Neuron (in vitro differentiated cells): Measurements from ENCODE around the gene ZNF28.
"Not testable (repeated sequence)": the region's sequence is repeated elsewhere in the genome, so short reads cannot be mapped to it uniquely, and the experiment has no call there.

Source experiments
- H2AFZ ChIP-seq: one replicate; pipeline ENCODE4 v1.6.1; 2013; ENCODE audit warnings: low read depth, mild to moderate bottlenecking, inconsistent platforms, low read length, moderate library complexity
- H3K27me3 ChIP-seq: one replicate; pipeline ENCODE4 v1.6.1; 2013; ENCODE audit warnings: low read length; ENCODE audit not compliant: insufficient read depth
- H3K36me3 ChIP-seq: one replicate; pipeline ENCODE4 v1.6.1; 2013; ENCODE audit warnings: low read length; ENCODE audit not compliant: insufficient read depth
- H3K4me1 ChIP-seq: one replicate; pipeline ENCODE4 v1.6.1; 2013; ENCODE audit warnings: low read length; ENCODE audit not compliant: insufficient read depth
- H3K4me3 ChIP-seq: 2 replicates; pipeline ENCODE4 v1.5.1; 2013; ENCODE audit warnings: mild to moderate bottlenecking, low read length, moderate library complexity
- H3K9me3 ChIP-seq: one replicate; pipeline ENCODE4 v1.6.1; 2013; ENCODE audit warnings: low read length

ZNF28 gene

DNA sequence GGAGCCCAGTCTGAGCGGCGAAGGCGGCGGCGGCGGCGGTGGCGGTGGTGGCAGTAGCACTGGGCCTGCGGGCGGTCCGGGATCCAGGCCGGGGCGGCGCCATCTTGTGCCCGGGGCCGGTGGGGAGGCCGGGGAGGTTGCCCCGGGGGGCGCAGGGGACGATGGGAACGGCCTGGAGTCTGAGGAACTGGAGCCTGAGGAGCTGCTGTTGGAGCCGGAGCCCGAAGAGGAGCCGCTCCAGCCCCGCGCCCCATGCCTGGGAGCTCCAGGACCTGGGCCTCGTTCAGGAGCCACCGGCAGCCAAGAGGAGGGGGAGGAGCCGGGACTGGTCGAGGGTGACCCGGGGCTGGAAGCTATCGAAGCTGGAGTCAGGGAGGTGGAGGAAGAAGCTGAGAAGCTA, 11.6 kb downstream of the ZNF28 start:
- no peak overlapping the region for H3K4me3 ChIP-seq
- H3K9me3 ChIP-seq: peaks cover 32% of the 10 kb centered on the region
- no peak overlapping the region for H2AFZ ChIP-seq
- H3K27me3 ChIP-seq: no peaks in the 10 kb centered on the region
- H3K36me3 ChIP-seq: peaks cover 44% of the 10 kb centered on the region
- H3K4me1 ChIP-seq: no peaks in the 10 kb centered on the region

DNA sequence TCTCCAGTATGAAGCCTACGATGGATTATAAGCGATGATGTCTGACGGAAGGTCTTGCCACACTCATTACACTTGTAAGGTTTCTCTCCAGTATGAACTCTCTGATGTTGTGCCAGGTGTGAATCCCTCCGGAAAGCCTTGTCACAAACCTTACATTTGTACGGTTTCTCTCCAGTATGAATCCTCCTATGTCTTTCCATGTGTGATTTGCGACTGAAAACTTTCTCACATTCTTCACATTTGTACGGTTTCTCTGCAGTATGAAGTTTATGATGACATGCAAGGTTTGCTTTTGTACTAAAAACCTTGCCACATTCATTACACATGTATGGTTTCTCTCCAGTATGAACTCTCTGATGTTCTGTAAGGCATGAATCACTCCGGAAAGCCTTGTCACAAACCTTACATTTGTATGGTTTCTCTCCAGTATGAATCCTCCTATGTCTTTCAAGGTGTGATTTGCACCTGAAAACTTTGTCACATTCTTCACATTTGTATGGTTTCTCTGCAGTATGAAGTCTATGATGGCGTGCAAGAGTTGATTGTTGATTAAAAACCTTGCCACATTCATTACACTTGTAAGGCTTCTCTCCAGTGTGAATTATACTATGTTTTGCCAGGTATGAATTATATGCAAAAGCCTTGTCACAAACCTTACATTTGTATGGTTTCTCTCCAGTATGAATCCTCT, 21.3 kb downstream of the ZNF28 start:
- not testable (repeated sequence) for H3K4me1 ChIP-seq, H3K4me3 ChIP-seq, H2AFZ ChIP-seq, H3K27me3 ChIP-seq
- Histone ChIP-seq H3K9me3 (peaks cover 69% of the 10 kb centered on the region), H3K36me3 (peaks cover 52% of the 10 kb centered on the region)

DNA sequence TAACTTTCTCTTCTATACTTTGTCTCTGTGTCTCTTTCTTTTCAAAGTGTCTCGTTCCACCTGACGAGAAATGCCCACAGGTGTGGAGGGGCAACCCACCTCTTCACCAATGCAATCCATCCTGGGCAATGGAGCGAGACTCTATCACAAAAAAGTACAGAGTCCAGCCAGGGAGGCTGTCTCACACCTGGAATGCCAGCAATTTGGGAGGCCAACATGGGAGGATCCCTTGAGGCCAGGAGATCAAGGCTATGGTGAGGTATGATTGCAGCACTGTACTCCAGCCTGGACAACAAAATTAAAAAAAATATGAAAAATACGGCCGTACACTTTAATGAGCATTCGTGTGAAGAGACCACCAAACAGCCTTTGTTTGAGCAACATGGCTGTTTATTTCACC, 32.0 kb downstream of the ZNF28 start:
- Histone ChIP-seq H3K27me3 (no peaks in the 10 kb centered on the region), H2AFZ (no peak overlapping the region), H3K4me3 (no peak overlapping the region), H3K9me3 (peaks cover 3% of the 10 kb centered on the region), H3K4me1 (peaks cover 7% of the 10 kb centered on the region), H3K36me3 (no peaks in the 10 kb centered on the region)

GRCh38 chr19:52786464-52787354, 34.7 kb downstream of the ZNF28 start, which contains the start of gene ZNF600:
Gene ZNF600, minus strand, starts transcription at chr19:52786791. Its CDS starts 7,903 bp downstream, at chr19:52778888.
- H3K36me3 ChIP-seq, H3K27me3 ChIP-seq, H3K9me3 ChIP-seq, H3K4me1 ChIP-seq: not testable (repeated sequence)
- H3K4me3 ChIP-seq: peak within 1 kb of the TSS; percentile 66
- peak within 1 kb of the TSS; percentile 98 for H2AFZ ChIP-seq

- H3K4me1 ChIP-seq: peaks cover 7% of the 10 kb centered on the region
- peak overlapping the region; percentile 66 for H3K4me3 ChIP-seq
- no peaks in the 10 kb centered on the region for H3K36me3 ChIP-seq
- H3K27me3 ChIP-seq: no peaks in the 10 kb centered on the region
- peak overlapping the region; percentile 98 for H2AFZ ChIP-seq
- peaks cover 5% of the 10 kb centered on the region for H3K9me3 ChIP-seq
Measured at GRCh38 chr19:52786078-52786463, 35.4 kb downstream of the ZNF28 start.

- H3K9me3 ChIP-seq: peaks cover 5% of the 10 kb centered on the region
- H3K4me3 ChIP-seq: no peak overlapping the region
- peaks cover 7% of the 10 kb centered on the region for H3K4me1 ChIP-seq
- no peak overlapping the region for H2AFZ ChIP-seq
- H3K27me3 ChIP-seq: no peaks in the 10 kb centered on the region
- no peaks in the 10 kb centered on the region for H3K36me3 ChIP-seq
Measured at GRCh38 chr19:52785506-52785905, 35.9 kb downstream of the ZNF28 start.

DNA sequence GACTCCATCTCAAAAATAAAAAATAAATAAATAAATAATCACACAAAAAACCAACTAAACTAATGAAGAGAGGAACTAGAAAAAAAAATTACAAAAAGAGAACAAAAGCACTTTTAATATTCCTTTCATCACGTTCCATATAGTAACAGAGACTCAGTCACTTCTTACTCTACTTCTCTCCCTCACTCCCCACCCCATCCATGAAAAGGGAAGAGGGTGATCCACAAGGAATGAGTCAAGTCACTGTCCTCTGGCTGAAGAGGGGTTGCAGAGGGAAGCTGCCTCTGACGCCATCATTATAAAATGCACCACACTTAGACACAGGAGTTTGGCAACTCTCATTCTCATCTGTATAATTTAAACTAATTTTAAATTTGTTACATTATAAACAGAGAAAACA, 38.6 kb downstream of the ZNF28 start:
- not testable (repeated sequence) for H3K9me3 ChIP-seq, H3K4me1 ChIP-seq, H3K36me3 ChIP-seq, H3K27me3 ChIP-seq, H2AFZ ChIP-seq, H3K4me3 ChIP-seq

- Histone ChIP-seq H3K36me3 (peaks cover 2% of the 10 kb centered on the region), H2AFZ (no peak overlapping the region), H3K4me3 (no peak overlapping the region), H3K27me3 (no peaks in the 10 kb centered on the region), H3K9me3 (peaks cover 7% of the 10 kb centered on the region), H3K4me1 (no peaks in the 10 kb centered on the region)
Measured at GRCh38 chr19:52778811-52779210, 42.6 kb downstream of the ZNF28 start.

DNA sequence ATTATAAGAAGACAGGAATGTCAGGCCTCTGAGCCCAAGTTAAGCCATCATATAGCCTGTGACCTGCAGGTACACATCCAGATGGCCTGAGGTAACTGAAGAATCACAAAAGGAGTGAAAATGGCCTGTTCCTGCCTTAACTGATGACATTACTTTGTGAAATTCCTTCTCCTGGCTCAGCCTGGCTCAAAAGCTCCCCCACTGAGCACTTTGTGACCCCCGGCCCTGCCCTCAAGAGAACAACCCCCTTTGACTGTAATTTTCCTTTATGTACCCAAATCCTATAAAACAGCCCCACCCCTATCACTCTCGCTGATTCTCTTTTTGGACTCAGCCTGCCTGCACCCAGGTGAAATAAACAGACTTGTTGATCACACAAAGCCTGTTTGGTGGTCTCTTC, 65.0 kb downstream of the ZNF28 start:
- H3K9me3 ChIP-seq, H2AFZ ChIP-seq, H3K4me1 ChIP-seq, H3K36me3 ChIP-seq, H3K27me3 ChIP-seq, H3K4me3 ChIP-seq: not testable (repeated sequence)

DNA sequence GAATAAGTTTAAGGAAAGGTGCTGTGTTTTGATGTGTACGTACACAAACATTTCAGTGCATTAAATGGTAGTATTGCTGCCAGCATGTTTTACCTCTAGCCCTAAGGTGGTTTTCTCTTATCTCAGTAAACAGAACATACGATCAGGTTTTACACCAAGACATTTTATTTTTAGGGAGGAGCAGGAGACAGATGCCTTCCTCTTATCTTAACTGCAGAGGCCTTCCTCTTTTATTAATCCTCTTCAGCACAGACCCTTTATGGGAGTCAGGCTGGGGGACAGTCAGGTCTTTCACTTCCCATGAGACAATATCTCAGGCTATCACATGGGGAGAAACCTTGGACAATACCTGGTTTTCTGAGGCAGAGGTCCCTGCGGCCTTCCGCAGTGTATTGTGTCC, 71.7 kb downstream of the ZNF28 start:
- Histone ChIP-seq H3K9me3 (no peaks in the 10 kb centered on the region), H3K27me3 (no peaks in the 10 kb centered on the region), H3K4me1 (peaks cover 2% of the 10 kb centered on the region), H2AFZ (no peak overlapping the region), H3K4me3 (no peak overlapping the region), H3K36me3 (no peaks in the 10 kb centered on the region)

DNA sequence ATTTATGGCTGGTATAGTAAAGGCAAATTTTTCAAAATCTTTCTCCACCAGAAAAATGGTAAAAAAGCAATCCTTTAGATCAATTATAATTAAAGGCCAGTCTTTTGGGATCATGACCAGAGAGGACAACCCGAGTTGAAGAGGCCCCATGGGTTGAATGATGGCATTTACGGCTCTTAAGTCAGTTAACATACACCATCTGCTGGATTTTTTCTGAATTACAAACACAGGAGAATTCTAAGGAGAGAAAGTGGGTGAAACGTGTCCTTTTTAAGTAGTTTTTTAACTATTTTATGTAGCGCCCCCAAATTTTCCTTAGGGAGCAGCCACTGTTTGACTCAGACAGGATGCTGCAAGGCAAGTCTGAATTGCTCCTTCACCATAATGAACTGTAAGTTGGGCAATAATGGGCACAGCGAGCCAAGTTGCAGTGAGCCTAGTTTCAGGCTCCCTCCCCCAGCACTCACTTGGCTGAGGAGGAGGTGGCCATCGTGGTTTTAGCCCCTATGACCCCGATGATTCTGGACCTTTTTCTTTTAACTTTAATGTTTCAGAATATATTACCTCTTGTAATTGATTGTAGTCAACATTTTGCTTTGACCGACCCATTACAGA, 73.0 kb downstream of the ZNF28 start:
- H3K4me1 ChIP-seq: peaks cover 2% of the 10 kb centered on the region
- no peaks in the 10 kb centered on the region for H3K27me3 ChIP-seq
- H3K36me3 ChIP-seq: no peaks in the 10 kb centered on the region
- peak overlapping the region; percentile 21 for H3K4me3 ChIP-seq
- peak overlapping the region; percentile 3 for H2AFZ ChIP-seq
- H3K9me3 ChIP-seq: no peaks in the 10 kb centered on the region
